HG02870 (cell line): ENCODE data around the gene REXO5.
"Not testable (repeated sequence)": the region's sequence is repeated elsewhere in the genome, so short reads cannot be mapped to it uniquely, and the experiment has no call there.

ENCODE experiments used
- ATAC-seq: cut with Tn5 transposase; IDR thresholded peaks from one replicate; pipeline ENCODE4 v1.9.1; 2021; ENCODE audit warnings: mild to moderate bottlenecking, moderate library complexity; ENCODE audit not compliant: unreplicated experiment

Gene REXO5

DNA sequence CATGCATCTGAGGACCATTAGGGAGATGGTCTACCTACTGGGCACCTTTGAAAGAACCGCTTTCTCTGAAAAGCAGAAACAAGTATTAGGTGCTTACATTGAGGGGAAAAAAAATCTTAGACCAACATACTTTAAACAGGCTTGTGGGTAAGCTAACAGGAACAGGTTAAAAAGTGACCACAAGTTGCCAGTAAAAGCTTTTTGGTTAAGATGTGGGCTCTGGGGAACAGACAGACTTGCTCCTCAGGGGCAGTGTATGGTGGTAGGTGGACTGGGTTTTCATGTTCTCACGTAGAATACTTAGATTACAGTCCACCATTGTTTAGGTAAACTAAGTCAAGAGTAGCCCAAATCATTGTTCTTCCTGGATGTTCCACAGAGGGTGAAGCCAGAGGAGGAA, 41.2 kb downstream of the REXO5 start:
- ATAC-seq: no peak

DNA sequence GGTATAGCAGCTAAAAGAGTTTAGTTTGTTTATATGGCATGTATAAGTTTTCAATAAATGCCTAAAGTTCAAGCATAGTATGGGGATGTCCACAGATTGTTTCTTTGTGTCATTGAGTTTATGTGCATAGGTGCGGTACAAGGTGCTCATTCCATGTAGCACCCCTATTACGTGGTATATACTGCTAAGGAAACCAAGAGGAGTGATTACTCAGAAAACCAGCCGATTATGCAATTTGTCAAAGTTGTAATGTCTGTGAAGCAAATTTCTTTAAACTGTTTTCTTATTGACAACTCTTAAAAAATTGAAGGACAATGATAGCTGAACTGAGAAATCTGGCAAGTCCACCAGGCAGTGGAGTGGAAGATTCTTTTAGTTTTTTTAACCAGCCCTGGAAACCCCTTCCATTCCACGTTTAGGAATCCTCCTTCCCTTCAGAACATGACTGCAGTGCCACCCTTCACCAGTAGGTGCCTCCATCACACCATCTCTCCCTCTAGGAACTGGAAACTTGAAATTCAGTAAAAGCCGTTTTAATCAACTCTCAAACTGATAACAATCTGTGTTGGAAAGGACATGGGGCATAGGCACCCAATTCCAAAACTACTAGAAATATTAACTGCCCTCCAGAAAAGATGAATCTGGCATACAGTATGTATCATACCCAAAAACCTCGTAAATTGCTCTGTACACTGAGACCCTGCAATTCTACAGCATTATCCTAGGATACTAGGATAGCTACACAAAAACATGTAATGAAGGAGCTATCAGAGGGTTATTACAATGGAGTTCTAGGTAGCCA, 43.5 kb downstream of the REXO5 start:
- no peak for ATAC-seq

DNA sequence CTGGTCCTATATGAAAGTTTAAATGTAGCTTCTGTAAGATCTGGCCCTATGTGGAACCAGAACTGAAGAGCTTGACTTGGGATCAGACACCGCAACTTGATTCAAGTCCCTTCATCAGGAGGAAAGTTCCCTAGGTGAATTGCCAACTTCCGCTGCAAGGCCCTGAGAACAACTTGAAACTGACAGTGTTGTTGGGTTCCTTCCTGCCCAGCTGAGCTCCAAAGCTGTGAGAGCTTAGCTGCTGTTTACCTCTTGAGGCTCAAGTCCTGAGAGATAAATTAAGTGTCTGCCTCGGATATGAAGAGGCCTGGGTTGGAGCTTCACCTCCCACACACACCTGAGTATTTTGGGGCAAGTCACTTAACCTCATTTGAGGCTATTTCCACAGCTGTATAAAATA, 44.7 kb downstream of the REXO5 start:
- ATAC-seq: no peak

DNA sequence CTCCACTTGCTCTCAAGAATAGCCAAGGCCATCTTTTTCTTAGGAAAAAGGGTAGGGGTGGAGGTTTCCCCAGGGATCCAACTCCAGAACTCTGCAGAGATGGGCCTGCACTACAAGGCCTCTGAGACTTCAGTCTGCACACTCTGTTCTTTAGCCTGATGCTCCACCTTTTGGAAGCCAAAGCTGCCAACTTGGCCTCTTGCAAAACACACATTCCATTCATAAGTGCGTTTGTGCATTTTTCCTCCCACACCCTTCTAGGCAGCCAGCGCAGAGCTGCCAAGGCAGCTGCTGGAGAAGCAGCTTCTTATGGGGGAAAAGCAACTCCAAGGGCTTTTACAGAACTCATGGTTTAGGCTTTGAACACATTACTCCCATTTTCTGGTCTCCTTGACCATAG, 45.3 kb downstream of the REXO5 start:
- ATAC-seq: no peak

DNA sequence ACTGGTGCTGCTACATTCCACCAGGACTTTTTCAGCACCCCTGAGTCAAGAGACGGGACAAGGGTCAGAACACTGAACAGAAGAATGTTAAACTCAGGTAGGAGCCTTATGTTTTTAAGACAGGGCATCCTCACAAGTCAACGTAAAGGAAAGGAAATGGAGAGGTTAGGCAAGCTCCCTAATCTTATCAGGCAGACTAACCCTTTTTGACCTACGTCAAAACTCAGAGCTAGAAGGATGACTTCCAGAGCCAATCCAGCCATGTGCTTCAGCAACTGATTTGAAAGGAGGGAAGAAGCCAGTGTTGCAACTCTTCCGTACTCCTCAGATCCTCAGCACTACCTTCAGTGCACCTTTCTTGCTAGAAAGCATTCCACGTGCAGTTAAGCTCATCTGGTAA, 46.8 kb downstream of the REXO5 start:
- ATAC-seq: no peak

DNA sequence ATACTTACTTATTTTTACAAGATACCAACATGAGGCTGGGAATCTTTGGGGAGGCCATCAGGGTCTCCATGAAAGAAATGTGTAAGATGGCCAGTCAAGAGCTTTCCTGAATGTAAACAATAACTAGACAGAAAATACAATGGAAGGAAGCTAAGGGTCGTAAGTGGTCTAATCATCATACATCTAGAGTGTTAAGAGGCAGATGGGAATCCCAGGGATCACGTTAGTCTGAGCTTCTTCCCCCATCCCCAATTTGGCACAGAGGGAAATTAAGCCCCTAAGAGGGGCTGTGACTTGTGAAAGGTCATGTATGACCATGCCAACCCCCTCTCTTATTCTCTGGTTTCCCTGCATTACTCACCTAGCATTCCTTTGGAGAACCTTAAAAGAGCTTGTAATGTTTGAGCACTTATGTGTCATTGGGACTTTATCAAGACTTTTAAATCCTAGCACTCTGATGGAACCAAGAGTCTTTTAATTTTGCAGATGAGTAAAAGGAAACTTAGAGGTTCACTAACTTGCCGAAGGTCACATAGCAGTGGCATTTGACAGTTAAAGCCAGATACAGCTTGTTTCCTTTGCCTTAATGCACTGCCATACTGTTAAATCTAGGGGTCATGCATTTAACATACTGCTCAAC, 47.8 kb downstream of the REXO5 start:
- ATAC-seq: no peak

DNA sequence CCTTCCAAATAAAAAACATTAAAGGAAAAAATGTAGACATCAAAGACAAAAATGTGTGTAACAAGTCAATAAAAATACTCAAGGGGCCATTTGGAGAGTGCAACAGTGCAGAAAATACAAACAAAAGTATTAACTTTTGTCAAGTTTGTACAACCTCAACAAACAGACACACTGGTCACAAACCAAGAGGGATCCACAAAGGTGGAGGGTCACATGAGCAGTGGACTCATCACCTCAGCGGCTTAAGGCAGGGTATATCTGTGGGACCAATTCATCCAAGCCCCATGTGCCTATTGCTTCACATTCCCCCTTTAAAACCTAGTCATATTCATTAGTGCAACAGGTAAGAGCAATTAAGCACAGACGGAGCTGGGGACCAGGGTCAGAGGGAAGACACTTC, 48.6 kb downstream of the REXO5 start:
- ATAC-seq: no peak

DNA sequence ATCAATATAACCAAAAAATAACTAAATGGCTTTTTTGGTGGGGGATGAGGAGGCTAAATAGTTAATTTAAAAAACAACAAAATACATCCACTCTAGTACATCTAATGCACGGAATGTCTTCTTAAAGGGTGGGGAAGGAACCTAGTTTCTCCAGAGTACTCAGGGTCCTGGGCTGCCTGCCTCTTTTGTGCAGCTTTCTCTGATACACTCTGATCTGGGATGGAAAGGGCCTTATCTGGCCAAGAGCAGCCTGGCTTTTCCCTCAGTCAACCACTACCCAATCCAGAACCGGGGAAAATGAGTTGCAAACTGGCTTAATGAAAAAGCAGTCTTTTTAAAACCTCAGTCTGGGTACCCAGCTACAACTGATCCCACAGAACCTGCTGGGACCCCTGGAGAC, 51.0 kb downstream of the REXO5 start:
- no peak for ATAC-seq

DNA sequence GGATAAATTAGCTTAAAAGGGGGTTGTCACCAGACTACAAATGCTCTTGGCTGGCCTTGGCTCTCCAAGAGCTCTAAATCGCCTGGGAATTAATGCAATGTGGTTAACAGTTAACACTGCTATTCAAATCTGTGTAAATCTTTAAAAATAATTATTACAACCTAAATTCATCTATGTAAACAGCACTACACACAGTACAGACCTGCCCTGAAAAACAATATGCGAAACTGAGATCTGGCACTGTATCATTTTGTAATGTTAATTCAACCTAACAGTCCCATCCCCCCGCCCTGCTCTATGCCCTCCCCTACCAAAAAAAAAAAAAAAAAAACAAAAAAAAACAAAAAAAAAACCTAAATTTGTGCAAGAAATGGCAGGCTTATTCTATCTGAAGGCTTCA, 52.9 kb downstream of the REXO5 start:
- no peak for ATAC-seq

DNA sequence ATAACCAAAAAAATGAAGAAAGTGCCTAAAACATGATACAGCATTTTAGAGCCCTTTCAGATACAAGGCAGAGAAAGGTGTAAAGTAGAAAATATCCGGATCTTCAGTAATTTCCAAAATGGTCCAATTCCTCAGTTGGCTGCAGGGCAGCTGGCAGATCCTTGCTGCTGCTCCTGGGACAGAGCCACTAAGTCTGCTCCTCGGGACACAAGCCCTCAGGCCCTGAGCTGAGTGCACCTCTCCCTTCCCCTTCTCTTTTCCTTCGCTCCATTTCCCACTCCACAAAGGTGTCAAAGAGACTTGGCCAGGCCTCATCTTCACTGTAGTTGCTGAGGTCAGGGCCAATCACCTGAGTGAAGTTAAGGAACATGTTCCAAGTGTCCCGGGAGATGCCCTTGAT, 53.4 kb downstream of the REXO5 start:
- no peak for ATAC-seq

DNA sequence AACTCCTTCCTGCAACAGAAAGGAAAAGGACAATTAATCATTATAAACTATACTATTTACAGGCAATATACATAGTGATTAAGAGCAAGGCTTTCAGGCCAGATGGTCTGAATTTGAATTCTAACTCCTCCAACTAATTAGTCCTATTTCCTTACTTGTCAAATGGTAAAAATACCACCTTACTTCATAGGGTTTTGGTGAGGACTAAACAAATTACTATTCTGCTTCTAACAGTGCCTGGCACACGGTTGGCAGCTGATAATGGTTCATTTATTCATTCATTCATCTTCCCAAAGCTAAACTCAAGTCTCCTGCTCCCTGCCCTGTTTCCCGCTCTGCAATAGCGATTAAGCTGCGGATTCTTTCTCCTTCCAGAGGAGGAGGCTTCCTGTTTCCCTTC, 54.0 kb downstream of the REXO5 start:
- no peak for ATAC-seq

DNA sequence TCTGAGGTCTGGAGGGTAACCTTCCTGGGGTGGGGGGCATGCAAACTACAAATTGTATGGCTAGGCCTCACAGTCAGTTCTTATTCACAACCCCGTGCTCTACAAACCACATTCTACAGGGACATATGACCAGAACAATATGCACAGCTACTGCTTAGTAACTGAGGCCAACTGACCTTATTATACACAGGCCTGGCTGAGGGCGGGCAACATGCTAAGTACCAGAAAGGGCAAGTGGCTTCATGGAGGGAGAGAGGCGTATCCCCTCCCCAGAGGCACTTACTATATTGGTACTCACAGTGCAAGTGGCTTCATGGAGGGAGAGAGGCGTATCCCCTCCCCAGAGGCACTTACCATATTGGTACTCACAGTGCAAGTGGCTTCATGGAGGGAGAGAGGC, 54.7 kb downstream of the REXO5 start:
- ATAC-seq: not testable (repeated sequence)

DNA sequence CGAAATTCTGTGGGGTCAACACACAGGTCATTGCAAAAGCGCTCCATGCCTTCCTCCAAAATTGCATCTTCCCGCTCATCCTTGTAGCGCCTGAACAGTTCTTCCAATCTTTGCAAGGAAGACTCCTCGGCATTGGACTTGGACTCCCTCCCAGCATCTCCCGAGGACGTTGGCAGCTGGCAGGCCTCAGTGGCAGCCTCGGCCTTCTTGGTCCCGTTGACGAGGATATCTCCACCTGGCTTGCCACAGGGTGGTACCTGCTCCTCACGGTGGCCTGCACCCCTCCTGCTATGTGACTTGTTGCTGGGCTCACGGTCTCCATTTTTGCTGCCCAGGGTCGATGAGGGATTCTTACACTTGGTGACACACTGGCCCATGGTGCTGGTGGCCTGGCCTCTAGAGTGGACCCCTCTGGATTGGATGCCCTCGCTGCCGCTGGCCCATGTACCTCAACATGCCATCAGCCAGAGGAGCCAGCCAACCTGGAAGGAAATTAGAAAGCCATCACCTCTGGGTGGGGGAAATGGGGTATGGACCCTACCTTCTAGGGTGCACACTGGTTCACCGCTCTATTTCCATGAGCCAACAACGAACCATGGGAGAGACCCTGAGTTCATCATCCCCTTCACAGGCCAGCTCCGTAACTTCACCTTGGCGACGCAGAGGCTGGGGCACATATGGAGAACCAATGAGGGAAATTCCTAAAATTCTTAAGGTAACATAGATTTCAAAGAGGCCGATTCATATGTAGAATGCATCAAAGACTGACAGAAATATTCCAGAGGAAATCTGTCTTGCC, 56.0 kb downstream of the REXO5 start:
- no peak for ATAC-seq

DNA sequence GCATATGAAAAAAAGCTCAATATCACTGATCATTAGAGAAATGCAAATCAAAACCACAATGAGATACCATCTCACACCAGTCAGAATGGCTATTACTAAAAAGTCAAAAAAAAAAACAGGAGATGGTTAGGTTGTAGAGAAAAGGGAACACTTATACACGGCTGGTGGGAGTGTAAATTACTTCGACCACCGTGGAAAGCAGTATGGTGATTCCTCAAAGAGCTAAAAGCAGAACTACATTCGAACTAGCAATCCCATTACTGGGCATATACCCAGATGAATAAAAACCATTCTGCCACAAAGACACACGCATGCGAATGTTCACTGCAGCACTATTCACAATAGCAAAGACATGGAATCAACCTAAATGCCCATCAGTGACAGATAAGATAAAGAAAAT, 58.0 kb downstream of the REXO5 start:
- not testable (repeated sequence) for ATAC-seq

DNA sequence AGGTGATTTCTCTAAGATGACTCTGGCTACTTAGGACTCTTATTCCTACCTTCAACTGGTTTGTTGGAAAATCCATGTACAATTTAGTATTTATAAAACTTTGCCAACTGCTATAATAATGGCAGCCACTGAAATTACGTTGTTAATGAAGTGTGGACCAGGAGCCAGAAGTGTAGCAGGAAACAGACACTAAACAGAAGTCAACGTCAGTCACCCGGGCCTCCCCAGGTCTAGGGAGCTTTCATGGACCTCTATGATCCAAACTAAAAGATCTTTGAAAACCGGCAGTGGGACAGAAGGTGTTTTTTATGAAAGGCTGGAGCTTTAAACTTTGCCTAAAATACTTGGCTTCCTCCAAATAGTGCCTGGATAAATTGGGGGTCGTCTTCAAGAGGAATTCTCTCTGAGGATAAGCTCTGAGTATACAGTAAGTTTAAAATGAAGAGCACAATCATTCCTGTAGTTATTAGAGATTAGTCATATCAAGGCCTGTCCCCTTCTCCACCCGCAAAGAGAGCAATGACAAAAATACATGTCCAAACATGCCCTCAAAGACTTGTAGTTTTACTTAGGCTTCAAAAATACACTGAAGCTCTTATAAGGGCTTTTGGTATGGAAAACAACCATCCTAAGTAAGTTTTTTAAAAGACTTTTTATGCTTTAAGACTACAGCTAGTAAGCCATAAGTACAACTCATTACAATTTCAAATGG, 59.2 kb downstream of the REXO5 start:
- peak; percentile 77 for ATAC-seq

DNA sequence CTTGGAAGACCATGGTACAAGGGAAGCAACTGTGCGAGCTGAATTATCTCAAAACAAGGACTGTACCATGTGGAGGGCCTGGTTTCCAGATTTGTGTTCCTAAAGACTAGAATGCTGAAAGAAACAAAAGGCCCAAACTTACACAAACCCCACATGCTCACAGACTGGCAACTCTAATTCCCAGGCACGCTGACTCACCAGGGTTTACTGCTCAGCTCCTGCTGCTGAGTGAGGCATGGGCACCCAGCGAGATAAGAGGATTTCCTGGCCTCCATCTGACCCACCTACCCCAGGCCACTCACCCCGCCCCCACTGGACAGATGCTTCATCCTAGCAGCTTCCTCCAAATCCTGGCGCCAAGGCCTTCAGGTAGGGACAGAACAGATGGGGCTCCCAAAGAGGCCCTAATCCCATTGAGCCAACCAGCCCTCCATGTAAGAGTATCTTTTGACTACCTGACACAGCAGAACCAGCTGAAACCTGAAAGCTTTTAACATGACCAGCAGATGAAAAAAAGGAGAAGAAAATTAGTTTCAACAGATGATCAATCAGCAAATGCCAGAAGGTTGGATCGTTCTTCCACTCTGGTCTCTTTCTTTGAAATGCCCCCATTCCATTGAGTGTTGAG, 59.9 kb downstream of the REXO5 start:
- ATAC-seq: no peak

DNA sequence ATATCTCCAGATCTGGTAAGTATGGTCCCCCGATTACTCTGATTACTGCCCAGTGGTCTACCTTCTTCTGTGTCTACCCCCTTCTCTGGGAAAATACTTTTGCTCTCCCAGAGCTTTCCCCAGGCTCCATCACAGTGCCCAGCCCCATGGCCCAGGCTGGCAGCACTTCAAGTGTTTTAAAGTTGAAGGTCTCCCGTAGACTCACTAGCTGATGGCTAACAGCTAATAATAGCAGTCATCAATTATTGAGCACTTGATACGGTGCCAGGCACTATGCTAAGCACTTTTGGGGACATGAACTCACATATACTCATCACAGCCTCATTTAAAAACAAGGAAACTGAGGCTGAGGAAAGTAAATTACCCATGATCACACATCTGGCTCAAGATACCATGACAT, 60.5 kb downstream of the REXO5 start:
- no peak for ATAC-seq

DNA sequence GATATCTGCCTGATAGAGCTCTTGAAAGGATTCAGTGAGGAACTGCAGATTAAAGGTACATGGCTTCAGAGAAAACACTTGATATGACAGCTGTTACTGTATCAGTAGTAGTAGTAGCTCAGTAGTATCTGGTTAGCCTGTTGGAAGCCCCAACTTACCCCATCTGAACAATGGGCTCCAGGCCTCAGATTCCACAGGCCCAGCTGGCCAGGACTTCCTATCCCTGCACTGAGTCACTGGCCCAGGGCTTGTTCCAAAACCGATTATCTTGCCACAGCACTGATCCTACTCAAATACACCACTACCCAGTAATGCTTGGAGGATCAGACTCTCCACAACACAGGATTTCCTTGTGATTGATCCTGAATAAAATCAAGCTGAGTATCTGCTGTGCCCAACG, 61.3 kb downstream of the REXO5 start:
- no peak for ATAC-seq

DNA sequence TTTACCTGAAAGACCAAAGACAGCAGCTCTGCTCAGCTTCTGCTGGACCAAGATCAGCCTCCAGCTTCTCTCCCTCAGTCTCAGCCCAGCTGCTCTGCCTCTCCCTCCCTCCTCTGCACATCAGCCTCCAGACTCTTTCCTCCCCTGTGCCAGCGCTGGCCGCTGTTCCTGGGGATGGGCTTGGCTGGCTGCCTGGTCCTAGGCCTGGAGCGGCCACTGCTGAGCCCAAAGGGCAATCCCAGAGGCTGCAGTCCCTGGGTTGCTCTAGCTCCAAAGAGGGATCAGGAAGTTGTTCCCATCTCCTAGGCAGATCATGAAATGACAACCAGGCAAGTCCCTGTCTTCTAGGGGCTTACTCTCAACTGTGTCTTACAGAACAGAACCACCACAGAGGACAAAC, 62.6 kb downstream of the REXO5 start:
- no peak for ATAC-seq

DNA sequence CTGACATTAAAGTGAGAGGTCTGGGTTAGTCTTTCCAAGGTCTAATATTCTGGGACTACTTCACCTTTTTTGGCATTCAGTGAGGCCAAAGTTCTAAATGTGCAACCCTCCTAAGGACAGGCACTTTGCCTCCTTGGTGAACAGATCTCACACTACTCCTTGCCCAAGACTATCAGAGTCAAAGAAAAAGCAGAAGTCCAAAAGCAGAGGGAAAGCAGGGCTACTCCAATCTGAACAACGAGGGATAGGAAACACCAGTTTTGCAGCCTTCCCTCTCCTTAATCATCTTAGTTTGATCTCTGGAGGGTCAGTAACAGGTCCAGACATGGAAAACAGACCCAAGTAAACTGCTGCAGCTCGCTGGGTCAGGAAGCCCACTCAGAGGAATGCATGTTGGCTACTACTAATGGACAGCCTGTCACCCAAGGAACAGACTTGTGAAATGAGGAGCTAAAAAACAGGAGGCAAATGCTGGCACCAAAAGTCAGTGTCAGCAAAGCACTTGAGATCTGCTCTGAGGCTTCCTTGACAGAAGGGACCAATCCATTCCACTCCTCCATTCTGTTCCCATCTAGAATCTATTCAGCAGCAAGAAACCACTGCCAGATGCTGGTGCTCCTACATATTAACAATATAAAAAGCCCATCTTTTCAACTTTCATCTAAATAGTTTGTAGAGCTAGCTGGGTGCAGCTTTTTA, 63.9 kb downstream of the REXO5 start:
- ATAC-seq: no peak
